ENCODE data around the gene TTC38.

The TTC38 gene

DNA sequence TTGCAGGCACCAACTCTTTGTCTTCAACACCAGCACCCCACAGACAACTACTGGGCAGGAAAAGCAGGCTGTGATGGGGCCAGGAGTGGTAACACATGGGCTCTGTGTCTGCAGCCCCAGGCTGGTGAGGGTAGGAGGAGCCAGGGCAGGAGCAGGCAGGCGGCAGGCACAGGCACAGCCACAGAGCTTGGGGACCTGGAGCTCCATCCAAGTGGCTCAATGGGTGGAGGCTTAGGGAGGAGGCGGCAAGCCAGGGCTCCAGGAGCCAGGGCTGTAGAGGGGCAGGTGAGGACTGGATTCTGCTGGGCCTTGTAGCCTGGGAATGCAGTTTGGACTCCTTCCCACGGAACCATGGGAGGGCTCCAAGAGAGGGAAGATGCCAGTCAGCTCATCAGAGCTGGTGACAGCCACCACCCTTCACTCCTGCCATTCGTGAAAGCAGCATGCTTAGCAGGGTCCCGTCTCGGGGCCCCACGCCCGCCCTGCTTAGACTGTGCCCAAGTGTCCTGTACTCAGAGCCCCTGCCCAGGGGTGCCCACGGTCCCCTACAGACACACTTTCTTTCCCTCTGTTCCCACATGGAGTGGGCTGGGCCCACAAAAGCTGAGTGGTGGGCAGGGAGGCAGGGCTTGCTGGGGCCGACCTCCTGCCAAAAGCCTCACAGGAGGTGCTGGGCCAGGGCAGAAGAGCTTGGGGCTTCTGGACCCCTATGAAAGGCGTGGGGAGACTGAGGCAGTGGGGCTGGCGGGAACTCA, 12.4 kb downstream of the TTC38 start:
- no peak for DNase-seq

DNA sequence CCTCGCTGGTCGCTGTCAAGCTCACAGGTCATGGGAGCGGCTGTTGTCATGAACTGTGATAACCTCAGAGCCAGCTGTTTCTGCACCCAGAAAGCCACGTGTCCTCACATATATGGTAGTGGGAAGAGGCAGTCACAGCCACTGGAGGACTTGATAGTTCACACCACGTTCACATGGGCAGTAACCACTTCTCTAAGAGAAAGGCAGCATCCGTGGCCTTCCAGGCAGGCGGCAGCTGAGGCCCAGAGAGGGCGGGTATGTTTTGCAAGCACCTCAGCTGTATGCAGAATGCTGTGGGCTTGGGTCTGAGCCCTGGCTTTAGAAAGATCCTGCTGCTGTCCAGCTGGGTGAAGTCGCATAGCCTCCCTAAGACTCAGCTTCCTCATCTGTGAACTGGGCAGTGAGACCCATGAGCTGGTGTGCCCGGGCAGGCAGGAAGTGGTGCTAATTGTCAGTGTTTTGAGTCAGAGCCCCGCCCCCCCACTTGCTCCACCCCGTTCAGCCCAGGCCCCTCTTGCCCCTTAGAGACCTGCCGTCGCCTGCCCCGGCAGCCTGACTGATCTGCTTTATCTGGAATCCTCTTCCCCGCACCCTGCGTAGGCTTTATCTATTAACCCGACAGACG, 13.3 kb downstream of the TTC38 start:
- DNase-seq, result peak; percentile 37

DNA sequence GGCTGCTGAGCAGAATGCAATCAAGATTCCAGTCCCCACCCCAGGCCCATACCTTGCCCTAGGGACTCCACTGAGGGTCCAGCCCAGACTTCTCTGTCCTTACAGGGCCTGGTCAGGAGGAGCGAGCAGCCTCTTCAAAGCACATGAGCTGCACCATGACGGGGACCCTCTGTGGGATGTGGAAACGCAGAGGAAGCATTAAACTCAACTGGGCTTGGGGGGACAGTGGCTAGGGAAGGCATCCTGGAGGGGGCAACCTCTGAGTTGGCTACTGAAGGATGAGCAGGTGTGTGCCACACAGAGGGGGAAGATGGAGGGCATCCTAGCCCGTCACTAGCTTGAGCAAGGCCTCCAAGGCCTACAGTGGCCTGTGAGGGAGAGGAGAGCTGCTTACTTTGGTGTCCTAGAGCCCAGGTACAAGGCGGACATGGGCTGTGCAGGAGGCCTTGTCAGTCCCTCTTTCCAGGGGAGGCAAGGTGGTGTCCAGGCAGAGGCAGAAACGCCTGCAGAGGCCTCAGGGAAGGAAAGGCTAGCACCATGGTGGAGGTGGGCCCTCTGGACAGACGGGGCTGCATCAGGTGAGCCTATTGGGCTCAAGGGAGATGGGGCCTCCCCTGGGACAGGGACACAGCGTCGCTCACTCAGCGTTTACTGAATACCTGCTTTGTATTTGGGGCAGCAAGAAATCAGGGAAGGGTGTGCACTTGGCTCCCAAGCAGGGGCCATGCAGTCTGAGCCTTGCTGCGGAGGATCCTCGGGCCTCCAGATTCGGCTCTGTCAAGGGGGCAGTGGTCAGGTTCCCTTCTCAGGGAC, 14.3 kb downstream of the TTC38 start:
- no peak for DNase-seq

DNA sequence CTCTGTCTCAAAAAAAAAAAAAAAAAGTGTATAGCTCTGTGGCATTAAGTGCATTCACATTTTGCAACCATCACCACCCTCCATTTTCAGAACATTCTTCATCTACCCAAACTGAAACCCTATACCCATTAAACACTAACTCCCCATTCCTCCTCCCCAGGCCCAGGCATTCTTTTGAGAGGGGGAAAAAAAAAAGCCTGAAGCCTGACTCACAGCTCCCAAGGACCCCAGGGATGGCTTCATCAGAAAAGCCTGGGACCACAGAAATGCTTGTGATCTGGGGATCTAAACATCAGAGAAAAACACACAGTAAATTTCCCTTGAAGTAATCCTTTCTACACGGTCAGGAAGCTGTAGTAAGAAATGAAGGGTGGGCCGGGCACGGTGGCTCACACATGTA, 18.2 kb downstream of the TTC38 start:
- DNase-seq, result no peak

DNA sequence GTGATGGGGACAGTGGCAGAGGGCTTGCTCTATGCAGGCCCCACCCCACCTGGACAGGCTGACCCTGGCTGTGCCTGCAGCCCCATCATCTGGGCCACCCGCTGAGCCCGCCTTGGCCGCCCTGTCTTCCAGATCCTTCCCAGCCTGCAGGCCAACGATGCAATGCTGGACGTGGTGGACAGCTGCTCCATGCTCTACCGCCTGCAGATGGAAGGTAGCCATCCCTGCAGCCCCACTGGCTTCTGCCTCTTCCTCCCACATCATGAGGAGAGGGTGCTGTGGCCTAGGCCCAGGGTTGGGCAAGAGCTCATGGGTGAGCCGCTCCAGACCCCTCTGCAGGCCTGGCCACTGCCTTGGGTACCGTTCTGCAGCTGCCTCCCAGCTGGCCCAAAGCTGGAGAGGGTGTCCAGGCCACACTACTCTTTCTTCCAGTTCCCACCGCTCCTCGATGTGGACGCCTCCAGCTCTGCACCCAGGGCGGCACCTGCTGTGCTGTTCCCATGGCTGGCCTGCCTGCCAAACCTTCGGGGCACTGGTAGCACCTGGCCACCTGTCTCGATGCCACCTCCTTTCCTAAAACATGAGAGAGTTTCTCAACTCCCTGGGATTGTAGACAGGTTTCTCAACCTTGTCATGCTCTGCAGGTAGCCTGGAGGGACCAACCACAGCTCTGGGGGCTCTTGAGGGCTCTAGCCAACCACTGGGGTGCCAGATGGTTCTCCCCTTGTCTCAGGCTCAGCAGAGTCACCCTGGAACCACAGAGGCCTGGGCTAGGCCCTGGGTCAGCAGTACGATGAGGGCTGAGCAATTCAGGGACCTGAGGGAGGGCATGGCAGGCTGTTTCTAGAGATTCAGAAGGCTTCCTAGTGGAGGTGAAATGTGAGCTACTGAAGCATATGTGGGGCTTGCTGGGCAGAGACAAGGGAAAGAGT, 19.4 kb downstream of the TTC38 start:
- DNase-seq, result no peak

DNA sequence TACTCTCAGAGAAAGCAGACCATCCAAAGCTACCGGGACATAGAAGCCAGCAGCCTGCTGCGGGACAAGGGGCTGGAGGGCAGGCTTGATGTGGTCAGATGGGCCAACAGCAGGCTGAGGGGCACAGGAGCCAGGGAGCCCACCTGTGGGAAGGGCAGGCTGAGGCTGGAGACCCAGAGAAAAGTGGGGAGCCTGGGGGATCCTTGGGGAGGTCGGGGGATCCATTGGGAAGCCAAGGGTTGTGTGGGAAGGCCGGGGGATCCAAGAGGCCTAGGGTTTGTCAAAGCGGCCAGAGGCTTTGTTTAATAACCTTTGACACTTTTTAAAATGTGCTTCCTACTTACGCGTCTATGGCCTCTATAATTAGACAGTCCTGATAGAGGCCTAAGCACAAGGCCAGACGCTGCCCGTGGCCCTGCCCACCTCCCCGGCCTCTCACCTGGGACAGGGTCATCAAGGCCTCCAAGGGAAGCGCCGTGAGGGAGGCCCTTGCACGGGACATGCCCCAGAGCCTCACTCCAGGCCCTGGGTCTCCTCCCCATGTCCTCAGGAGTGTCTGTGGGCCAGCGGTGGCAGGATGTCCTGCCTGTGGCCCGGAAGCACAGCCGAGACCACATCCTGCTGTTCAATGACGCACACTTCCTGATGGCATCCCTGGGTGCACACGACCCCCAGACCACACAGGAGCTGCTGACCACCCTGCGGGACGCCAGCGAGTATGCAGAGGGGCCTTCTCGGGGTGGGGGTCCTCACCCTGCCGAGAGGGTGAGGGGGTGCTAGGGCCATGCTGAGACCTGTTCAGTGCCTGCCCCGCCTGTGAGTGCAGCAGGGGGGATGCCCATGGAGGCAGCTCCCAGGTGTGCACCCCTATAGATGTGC, 20.3 kb downstream of the TTC38 start:
- DNase-seq, result peak; percentile 72

DNA sequence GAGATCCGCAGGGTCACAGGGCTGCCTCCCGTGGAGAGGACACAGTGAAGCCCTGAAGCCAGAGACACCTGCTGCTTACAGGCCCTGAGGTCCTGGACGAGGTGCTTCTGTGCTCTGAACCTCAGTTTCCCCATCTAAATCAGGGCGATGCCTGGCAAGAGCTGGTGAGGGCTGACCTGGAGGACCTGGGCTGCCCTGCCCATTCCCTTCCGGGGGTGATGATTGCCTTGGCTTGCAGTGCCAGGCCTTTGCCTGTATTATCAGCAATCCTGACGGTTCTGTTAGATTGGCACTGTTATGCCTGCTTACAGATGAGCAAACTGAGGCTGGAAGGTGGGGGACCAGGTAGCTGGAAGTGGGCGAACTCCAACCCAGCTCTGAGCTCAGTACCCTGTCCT, 21.0 kb downstream of the TTC38 start:
- DNase-seq, result no peak

DNA sequence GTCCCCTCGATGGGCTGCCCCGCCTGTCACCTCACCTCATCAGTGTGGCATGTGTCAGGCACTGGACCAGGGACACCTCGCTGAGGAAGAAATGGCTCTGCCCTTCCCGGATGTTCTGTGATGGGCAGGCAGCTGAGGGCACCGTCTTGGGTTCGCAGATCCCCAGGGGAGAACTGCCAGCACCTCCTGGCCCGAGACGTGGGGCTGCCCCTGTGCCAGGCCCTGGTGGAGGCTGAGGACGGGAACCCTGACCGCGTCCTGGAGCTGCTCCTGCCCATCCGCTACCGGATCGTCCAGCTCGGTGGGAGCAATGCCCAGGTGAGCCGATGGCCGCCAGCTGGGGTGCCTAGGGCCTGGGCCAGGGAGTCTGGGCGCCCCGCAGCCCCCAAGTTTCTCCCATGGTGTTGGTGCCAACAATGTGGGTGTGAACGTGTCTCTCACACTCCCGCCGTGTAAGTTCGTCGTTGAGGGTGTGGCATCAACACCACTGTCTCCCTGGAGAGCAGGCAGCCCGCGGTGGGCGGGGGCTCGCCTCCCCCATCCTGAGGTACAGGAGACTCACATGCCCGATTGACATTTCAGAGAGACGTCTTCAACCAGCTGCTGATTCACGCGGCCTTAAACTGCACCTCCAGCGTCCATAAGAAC, 21.6 kb downstream of the TTC38 start:
- no peak for DNase-seq

DNA sequence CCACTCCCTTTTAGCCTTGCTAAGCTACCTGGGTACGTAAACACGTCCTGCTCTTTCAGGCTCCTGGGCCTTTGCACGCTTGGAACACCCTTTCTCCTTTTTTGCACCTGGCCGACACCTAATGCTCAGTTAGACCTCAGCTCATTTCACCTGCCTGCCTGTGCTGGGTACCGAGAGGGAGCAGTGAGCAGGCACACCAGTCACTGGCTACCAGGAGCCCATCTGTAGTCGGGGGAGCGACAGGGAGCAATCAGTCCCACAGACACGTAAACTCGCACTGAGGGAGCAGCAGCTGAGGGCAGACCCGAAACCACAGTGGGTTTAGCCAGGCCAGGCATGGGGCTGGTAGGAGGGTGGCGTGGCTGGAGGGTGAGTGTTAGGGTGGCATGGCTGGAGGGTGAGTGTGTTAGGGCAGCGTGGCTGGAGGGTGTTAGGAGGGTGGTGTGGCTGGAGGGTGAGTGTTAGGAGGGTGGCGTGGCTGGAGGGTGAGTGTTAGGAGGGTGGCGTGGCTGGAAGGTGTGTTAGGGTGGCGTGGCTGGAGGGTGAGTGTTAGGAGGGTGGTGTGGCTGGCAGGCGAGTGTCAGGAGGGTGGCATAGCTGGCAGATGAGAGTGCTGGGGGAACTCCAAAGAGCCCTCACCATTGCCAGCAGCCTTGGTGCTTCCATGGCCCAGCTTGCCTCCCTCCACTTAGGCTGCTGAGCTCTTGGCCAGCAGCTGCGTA, 22.5 kb downstream of the TTC38 start:
- DNase-seq, result no peak

DNA sequence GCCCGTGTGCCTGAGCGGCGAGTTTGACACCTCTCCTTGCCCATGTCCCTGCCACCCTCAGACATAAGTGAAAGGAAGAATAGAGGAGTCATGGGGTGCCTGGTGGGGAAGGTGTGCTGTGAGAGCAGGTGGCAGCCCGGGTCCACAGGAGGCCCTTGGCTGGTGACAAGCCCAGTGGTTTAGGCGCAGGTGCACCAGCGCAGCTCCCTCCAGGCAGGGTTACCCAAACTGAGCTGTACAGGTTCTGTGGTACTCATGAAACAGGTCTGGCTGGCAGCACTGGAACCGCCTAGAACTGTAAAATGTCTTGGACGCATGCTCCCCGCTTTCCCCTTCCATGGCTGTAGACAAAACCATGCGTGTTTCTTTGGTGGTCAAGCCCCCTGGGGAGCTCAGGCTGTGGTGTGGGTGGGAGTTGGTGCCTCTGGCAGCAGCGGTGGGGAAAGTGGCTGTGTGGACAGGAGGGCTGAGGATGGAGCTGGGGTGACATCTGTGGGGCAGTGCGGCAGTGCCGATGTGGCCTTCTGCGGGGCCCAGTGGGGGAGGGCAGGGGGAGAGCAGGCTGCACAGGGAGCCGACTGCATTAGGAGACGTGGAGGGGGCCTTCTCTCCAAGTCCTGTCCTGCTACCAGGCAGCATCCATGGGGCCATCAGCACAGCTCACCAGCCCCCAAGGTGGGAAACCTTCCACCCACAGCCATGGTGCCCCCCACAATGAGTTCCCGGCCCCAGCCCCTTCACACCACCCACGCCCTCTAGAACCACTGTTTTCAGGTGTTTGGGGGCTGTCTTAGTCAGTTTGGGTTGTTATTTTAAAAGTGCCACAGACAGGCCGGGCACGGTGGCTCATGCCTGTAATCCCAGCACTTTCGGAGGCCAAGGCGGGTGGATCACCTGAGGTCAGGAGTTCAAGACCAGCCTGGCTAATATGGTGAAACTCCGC, 23.3 kb downstream of the TTC38 start:
- no peak for DNase-seq

DNA sequence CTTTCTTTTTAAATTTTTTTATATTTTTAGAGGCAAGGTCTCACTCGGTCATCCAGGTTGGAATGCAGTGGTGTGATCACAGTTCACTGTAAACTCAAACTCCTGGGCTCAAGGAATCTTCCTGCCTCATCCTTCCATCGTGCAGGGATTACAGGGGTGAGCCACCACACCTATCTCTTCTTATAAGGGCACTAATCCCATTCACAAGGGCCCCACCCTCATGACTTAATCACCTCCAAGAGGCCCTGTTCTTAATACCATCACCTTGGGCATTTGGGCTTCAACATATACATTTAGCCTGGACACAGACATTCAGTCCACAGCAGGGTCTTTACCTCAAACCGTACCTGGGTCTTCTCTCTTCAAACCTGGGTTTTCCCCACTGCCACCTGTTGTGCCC, 24.4 kb downstream of the TTC38 start:
- no peak for DNase-seq

DNA sequence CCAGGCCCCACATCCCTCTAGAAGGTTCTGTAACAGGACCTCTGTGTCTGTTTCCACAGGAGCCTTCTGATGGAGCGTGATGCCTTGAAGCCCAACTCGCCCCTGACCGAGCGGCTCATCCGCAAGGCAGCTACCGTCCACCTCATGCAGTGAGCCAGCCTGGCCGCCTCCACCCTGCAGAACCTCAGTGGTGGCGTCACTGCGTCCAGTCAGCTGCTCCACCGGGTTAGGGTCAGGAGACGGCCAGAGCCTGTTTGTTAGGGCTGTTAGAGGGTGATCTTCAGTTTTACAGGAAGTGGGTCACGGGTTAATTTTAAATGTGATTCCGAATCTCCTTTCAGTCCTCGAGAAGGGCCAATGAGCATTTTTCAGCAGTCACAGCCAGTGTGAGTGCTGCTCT, 24.9 kb downstream of the TTC38 start:
- DNase-seq, result no peak

DNA sequence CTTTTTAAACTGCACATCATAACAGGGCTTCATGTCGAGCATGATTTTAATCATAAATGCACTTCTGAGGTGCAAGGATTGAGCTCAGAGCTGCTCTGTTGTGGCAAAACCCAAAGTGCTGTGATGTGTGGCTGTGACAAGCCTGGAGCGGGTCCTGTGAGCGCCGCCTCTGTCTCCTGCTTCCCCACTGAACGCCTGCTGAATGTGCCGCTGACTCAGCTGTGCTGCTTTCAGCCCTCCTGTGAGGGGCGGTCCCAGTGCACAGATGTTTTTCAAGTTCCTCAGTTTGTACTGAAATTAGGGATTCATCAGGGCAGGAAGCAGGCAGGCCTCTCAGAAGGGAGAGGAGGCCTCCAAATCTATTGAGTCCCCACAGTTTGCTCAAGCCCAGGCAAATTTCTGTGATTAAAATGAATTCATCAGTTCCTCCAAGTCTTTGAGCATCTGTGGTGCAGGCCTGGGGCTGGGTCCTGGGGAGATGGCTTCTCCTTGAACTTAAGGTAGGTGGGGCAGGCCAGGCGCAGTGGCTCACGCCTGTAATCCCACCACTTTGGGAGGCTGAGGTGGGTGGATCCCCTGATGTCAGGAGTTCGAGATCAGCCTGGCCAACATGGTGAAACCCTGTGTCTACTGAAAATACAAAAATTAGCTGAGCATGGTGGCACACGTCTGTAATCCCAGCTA, 25.9 kb downstream of the TTC38 start:
- no peak for DNase-seq

DNA sequence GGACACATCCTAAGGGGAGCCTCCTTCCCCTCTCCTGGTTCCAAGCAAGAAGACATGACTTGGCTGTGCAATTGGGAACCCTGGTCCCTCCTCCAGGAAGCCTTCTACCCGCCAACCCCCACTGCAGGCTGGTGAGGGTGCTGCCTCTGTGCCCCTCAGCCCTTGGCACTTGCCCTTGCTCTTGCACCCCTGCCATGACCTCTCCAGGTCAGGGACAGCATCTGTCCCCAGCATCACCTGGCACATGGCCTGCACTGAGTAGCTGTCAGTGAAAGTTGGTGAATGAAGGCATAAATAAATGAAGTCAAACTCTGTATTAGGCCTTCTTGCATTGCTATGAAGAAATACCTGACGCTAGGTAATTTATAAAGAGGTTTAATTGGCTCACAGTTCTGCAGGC, 27.0 kb downstream of the TTC38 start:
- DNase-seq, result no peak

DNA sequence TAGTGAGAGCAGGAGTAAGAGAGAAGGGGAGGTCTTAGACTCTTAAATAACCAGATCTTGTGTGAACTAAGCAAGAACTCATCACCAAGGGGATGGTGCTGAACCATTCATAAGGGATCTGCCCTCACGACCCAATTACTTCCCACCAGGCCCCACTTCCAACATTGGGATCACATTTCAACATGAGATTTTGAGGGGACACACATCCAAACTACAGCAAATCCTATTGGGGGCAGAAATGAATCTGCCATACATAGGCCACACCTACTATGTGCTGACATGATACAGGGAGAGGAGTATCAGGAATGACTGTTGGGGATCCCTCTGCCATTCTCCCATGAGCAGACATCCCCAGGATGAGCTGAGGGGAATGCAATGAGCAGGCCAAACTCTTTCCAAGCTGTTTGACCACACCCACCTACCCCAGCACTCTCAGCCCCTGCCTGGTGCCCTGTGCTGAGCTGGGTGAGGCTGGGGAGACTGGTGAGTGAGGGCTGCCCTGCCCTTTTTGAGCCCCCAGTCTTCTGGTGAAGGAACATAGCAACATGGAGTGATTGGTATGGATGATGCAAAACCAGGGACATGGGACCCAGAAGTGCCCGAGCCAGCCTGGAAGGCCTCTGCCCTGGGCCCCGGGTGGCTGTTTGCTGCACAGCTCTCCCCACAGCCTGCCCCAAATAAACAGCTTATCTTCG, 27.6 kb downstream of the TTC38 start:
- no peak for DNase-seq

DNA sequence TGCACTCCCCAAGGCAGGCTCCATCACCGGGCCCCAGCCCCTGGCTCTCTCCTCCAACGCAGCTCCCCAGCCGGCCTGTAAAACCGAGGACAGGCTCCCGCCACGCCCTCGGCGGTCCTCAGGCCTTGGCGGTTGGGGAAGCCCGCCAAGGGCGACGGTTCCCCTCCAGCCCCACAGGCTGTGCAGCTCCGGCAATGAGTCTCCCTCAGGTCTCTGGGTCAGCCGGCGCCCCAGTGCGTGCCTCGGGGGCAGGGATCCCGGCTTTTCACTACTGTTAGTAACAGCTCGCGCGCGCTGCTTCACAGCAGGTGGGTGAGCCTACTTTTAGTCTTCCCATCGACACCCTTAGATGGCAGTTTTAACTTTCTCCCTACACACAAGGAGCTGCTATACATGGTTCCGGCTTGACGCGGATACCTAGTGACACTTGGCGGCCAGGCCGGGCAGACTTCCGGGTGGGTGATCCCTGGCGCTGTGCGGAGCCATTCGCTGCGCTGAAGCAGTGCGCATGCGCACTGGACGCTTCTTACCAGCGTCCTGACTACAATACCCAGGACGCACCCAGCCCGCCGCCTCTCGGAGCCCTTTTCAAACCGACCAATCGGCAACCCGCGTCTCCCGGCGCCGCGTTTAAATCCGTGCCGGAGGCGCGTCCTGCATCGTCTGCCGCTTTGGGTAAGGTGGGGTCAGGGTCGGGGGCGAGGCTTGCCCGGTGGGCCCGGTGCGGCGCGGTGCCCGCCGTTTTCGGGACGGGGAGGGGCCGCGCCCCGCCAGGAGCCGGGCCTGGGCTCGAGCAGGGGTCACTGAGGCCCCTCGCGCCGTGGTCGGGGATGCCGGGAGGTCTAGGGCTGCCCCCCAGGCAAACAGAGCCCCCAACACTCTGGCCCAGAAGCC, 28.7 kb downstream of the TTC38 start, which contains the start of gene GTSE1:
GTSE1 (plus strand) TSS at position 614 of the 894 bp plus-strand sequence. CDS start 531 bp downstream, outside the sequence.
- peak; percentile 95 for DNase-seq
